Stimulated activated CD8-positive, alpha-beta memory T cell treated with anti-CD3 and anti-CD28 coated beads, Interleukin-2, amount 100 ng/mL, for 1 hour (primary cell): ENCODE measurements around the gene CPPED1.
"Not testable (repeated sequence)": the region's sequence is repeated elsewhere in the genome, so short reads cannot be mapped to it uniquely, and the experiment has no call there.

Experiments
- DNase-seq, 2 donors: peaks; one replicate each; pipeline ENCODE4 v3.0.0-alpha.2; 2020; ENCODE audit warnings: low read depth in 2 of 2

The CPPED1 gene

DNA sequence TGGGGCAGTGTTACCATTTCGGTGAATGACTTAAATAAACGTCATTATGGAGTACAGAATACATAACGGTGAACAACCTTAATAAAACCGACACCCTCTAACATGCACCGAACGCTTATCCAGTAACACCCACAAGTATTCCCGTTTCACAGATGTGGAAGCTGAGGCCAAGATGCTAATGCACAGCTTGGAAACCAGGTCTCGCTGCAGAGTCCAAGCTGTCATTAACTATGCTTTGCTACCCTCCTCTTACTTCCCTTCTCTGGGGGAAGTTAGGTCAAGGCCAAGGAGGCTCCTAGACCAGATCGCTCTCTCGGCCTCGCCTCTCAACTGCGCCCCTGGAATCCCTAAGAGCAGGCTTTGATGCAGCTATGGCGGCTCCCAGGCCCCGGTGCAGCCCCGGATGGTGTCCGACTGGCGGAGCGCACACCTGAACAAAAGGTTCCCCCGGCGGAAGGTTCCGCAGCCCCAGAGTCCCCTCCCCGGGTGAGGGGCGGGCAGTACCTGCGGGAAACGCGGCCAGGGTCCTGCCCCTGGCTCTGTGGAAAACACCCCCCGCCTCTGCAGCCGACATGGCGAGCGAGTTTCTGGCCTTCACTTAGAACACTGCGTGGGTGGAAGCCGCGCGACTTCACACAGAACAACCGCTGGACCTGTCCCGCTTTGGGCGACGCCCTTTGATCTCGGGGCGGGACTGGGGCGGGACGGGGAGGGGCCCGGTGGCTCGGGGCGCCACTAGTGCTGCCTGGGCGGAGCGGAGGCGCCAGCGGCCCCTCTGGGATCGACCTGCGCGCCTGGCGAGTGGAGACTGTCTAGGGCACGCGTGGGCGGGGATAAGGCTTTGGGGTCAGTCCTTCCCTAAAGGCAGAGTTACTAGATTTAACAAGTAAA is at the start of gene CPPED1:
Gene CPPED1 (minus strand): TSS at position 685 of the 891 bp plus-strand sequence. CDS start 111 bp downstream, at position 574.
- DNase-seq, result peak; percentile 77 to 79

- no peak for DNase-seq
Observed at GRCh38 chr16:12850186-12850585, 46.5 kb upstream of the CPPED1 start.

DNA sequence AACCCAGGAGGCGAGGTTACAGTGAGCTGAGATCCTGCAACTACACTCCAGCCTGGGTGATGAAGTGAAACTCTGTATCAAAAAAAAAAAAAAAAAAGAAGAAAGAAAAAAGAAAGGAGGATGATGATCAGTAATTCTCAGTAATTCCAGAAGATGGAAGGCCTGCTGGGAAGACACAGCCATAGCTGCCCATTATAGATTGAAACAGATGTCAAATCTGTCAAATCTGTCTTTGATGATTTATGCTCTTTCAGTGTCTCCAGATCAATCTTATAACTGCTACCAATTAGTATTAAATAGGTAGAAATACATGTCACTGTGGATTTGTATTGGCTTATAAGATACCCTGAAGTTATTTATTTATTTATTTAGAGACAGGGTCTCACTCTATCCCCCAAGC is 42.9 kb upstream of the CPPED1 start:
- no peak for DNase-seq

- no peak for DNase-seq
Observed at GRCh38 chr16:12845282-12845681, 41.6 kb upstream of the CPPED1 start.

- no peak for DNase-seq
Observed at GRCh38 chr16:12837756-12838155, 34.1 kb upstream of the CPPED1 start.

DNA sequence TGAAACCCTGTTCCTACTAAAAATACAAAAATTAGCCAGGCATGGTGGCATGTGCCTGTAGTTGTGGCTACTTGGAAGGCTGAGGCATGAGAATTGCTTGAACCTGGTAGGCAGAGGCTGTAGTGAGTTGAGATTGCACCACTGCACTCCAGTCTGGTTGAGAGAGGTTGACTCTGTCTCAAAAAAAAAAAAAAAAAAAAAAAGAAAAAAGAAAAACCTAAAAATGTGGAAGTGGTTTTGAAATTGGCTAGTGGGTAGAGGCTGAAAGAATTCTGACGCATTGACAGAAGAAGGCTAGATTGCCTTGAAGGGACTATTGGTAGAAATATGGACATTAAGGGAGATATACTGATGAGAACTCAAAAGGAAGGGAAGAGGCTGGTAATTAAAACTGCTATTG is 33.6 kb upstream of the CPPED1 start:
- no peak for DNase-seq

- no peak for DNase-seq
Observed at GRCh38 chr16:12833926-12834325, 30.2 kb upstream of the CPPED1 start.

DNA sequence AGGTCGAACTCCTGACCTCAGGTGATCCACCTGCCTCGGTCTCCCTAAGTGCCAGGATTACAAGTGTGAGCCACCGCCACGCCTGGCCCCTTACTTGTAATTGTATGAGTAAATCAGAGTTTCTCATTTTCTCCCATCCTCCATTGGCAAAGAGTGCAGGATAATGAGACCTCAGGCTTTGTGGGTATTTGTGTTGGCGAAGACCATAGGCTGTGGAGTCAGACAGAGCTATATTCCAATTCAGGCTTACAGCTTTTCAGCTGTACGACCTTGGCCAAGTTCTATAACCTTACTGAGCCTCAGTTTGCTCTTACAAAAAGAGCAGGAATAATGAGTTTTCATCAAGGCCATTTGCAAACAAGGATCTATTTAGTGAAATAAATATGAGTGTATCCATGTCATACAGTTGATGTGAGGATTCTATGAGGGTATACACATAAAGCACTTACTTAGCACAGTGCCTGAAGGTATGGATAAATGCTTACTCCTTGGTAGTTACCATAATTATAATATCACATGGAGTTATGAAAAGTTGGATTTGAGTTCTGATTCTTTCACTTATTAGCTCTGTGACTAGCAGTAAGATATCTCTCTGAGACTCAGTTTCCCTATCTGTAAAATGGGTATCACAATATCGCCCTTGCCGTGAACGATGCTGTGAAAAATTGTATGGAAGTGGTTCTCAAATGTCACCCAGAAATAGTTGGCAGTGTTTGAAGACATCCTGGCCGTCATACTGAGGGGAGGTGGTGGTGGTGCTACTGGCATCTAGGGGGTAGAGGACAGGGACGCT is 25.6 kb upstream of the CPPED1 start:
- no peak for DNase-seq

- no peak for DNase-seq
Observed at GRCh38 chr16:12828206-12828605, 24.5 kb upstream of the CPPED1 start.

GRCh38 chr16:12826559-12826958 is 22.9 kb upstream of the CPPED1 start:
- no peak for DNase-seq

DNA sequence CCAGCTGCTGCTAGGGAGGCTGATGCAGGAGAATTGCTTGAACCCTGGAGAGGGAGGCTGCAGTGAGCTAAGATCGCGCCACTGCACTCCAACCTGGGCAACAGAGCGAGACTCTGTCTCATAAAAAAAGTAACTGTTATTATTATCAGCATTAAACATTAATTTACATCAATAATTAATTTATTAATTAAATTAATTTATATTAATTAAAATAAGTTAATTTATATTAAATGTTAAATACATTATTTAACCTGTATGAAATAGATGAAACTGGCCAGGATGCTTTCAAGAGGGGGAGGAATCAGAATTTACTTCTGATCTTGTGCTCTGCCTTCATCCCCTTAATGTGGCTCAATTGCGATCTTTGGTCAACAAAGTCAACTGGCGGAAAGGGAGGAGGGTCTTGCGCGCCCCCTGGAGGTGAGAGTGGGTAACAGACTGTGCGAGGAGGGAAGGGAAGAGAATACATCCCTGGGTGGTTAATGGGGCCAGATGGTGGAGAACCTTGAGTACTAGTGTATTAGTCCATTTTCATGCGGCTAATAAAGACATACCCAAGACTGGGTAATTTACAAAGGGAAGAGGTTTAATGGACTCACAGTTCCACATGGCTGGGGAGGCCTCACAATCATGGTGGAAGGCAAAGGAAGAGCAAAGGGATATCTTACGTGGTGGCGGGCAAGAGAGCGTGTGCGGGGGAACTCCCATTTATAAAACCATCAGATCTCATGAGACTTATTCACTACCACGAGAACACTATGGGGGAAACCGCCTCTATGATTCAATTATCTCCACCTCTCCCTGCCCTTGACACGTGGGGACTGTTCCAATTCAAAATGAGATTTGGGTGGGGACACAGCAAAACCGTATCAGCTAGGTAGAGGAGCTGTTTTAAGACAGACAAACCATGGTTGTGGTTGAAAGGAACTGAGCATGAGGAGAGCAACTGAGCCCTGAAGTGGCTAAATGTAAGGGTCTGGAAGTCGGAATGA is 15.7 kb upstream of the CPPED1 start:
- peak; percentile 51 to 57 for DNase-seq

DNA sequence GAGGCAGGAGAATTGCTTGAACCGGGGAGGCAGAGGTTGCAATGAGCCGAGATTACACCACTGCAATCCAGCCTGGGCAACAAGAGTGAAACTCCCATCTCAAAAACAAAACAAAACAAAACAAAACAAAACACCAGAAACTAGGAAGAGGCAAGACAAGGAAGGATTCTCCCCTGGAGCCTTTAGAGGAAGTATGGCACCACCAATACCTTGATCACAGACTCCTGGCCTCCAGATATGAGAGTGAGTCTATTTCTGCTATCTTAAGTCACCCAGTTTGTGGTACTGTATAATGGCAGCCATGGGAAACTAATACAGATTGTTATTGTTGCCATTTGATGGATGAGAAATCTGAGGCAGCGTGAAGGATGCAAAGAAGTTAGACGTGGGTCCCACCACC is 14.6 kb upstream of the CPPED1 start:
- DNase-seq, result no peak

DNA sequence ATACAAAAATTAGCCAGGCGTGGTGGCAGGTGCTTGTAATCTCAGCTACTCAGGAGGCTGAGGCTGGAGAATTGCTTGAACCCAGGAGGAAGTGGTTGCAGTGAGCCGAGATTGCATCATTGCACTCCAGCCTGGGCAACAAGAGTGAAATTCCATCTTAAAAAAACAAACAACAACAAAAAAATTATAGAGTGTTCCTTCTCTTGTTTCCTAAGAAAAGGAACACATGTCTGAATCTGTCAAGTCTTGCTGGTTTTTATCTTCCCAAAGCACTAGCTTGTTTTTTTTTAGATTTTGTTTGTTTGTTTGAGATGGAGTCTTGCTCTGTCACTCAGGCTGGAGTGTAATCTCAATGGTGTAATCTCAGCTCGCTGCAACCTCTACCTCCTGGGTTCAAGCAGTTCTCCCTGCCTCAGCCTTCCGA is 13.1 kb upstream of the CPPED1 start:
- not testable (repeated sequence) for DNase-seq

- no peak for DNase-seq
Observed at GRCh38 chr16:12815361-12815760, 11.7 kb upstream of the CPPED1 start.

DNA sequence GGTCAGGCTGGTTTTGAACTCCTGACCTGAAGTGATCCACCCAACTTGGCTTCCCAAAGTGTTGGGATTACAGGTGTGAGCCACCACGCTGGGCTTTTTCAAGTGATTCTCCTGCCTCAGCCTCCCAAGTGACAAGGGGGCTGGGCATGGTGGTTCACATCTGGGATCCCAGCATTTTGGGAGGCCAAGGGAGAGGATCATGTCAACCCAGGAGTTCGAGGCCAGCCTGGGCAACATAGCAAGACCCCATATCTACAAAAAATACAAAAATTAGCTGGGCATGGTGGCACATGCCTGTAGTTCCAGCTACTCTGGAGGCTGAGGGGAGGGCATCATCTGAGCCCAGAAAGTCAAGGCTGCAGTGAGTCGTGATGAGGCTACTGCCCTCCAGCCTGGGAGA is 10.0 kb upstream of the CPPED1 start:
- DNase-seq, result not testable (repeated sequence)

DNA sequence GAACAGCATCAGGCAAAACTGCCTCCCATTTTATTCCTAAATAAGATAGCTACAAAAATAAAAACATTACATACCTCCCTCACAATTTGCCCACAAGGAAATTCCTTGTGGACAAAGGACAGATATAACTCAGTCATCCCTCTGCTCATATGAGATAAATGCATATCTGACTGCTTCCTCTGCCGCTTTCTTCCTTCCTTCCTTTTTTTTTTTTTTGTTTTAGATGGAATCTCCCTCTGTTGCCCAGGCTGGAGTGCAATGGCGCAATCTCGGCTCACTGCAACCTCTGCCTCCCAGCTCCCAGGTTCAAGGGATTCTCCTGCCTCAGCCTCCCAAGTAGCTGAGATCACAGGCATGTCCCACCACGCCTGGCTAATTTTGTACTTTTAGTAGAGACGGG is 9.6 kb upstream of the CPPED1 start:
- DNase-seq, result not testable (repeated sequence)

DNA sequence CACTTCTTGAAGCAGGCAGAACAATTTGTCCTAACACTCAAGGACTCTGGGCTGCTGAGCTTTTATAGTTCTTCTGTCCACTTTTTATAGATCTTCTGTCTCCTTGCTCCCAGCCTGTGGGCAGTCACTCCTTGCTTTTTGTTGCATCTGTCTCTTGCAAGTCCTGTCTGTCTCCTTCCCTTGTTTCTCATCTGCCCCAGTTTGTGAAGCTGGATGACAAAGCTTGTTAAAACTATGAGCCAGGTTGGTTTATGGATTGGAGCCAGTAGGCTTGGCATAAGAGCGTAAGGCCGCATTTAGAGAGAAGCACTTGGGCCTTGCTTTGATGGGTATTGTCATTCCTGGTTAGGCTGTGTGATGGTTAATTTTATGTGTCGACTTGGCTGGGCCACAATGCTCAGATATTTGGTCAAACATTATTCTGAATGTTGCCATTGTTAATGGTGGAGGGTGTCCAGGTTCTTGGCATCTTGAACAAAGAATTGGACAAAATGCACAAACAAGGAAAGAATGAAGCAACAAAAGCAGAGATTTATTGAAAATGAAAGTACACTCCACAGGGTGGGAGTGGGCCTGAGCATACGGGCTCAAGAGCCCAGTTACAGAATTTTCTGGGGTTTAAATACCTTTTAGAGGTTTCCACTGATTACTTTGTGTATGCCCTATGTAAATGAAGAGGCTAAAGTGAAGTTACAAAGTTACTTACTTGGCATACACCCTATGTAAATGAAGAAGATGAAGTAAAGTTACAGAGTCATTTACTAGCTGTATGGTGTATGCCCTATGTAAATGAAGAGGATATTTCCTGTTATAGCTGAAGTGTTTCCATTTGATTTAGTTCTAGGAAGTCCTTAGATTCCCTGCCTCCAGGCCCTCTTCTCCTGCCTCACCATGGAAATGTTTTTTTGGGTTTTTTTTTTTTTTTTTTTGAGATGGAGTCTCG is 8.0 kb upstream of the CPPED1 start:
- no peak for DNase-seq

DNA sequence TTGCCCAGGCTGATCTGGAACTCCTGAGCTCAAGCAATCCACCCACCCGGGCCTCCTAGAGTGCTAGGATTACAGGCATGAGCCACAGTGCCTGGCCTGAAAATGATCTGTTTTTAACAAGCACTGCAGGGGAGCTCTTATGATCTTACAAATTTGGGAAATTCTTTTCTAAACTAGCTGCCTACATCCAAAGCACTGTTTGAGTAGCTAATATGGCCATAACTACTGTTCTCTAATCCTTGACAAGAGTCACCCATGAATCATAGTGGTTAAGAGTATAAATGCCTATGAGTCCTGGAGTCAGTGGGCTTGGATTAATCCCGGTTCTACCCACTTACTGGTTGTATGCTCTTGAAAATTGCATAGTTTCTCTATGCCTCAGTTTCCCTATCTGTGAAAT is 1.4 kb upstream of the CPPED1 start:
- no peak for DNase-seq

DNA sequence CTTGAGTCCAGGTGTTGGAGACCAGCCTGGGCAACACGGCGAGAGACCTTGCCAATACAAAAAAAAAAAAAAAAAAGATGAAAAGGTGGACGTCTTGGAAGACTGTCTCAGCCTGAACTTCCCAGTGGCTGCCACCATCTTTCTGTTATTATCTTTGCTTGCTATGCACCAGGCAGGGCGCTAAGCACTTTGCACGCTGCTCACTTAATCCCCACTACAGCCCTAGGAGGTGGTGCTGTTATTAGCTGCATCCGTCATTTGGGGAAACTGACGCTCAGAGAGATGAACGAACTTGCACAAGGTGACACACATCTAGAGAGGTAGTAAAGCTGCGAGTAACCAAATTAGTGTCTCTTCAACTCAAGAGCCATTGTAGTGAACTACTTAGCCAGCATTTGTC is 708 bp upstream of the CPPED1 start:
- DNase-seq, result no peak

- no peak for DNase-seq
Observed at GRCh38 chr16:12802661-12803060, 1.0 kb downstream of the CPPED1 start.
